Activated B cell treated with CpG ODN at 0.5 μM for 24 hours (primary cell): ENCODE results near the gene C19orf44. TPM values are rescaled to one million over a fixed set of nuclear protein-coding genes. Genes with fewer than 3 reads are reported as not detected.

Experiments
- ATAC-seq: fragments of 200-7000 bp; cut with Tn5 transposase; one replicate; pipeline ENCODE4 v1.10.0; 2021; ENCODE audit warnings: low read depth, mild to moderate bottlenecking, moderate library complexity
- CTCF ChIA-PET: fragments of 350-600 bp; sonication (Branson Sonifier 250); formaldehyde crosslinking; loops from one replicate; lab custom pipeline; 2021; ENCODE audit warnings: antibody characterized with exemption; lab: Charles Lee
- POLR2A ChIA-PET: fragments of 350-600 bp; sonication (Branson Sonifier 250); formaldehyde crosslinking; loops from one replicate; lab custom pipeline; 2021; ENCODE audit warnings: antibody characterized with exemption; lab: Charles Lee
- DNase-seq: peaks from one replicate; pipeline ENCODE4 v3.0.0; 2022
- H3K27ac Mint-ChIP-seq: one replicate; pipeline ENCODE4 v1.8.0; 2020; ENCODE audit warnings: mixed read lengths
- H3K27me3 Mint-ChIP-seq: one replicate; pipeline ENCODE4 v1.8.0; 2021; ENCODE audit warnings: mixed read lengths
- H3K36me3 Mint-ChIP-seq: one replicate; pipeline ENCODE4 v1.8.0; 2021; ENCODE audit warnings: low read depth, mixed read lengths
- H3K4me1 Mint-ChIP-seq: one replicate; pipeline ENCODE4 v1.8.0; 2021; ENCODE audit warnings: mixed read lengths
- H3K4me3 Mint-ChIP-seq: one replicate; pipeline ENCODE4 v1.8.0; 2020; ENCODE audit warnings: mild to moderate bottlenecking, mixed read lengths
- H3K9me3 Mint-ChIP-seq: one replicate; pipeline ENCODE4 v1.8.0; 2020; ENCODE audit warnings: mixed read lengths
- intact Hi-C: fragments of 100-400 bp; cut with micrococcal nuclease; formaldehyde crosslinking; loops from one replicate; pipeline ENCODE4 v1.15.1; 2024
- total RNA-seq: library from RNA; stranded (reverse); gene quantifications from 2 replicates; pipeline ENCODE4 v1.2.3, GENCODE V29; 2022
- TF ChIP-seq, protein P1 (sequence below): fragments of 200-600 bp; IDR thresholded peaks from one replicate; pipeline ENCODE4 v1.8.0; 2022; ENCODE audit warnings: antibody characterized with exemption, mild to moderate bottlenecking

The C19orf44 gene
- total RNA-seq, 1 donor from 2014 or later = 7.1 TPM

DNA sequence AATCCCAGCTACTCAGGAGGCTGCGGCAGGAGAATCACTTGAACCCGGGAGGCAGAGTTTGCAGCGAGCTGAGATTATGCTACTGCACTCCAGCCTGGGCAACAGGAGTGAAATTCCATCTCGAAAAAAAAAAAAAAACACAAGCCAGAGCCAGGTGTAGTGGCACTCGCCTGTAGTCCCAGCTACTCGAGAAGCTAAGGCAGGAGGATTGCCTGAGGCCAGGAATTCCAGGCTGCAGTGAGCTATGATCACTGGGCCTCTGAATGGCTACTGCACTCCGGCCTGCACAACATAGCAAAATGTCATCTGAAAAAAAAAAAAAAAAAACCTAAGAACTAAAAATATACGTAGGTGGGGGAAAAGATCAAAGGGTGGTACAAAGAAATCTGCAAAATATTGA, 43.9 kb upstream of the C19orf44 start:
- intact Hi-C loops = no loop called here
- POLR2A ChIA-PET = interaction anchor here (0.6 to 0.9 kb wide), 3 partner anchors 13 to 937 kb away, joined by 3 to 4 read pairs (median 4); no protein-coding TSS in a partner anchor

DNA sequence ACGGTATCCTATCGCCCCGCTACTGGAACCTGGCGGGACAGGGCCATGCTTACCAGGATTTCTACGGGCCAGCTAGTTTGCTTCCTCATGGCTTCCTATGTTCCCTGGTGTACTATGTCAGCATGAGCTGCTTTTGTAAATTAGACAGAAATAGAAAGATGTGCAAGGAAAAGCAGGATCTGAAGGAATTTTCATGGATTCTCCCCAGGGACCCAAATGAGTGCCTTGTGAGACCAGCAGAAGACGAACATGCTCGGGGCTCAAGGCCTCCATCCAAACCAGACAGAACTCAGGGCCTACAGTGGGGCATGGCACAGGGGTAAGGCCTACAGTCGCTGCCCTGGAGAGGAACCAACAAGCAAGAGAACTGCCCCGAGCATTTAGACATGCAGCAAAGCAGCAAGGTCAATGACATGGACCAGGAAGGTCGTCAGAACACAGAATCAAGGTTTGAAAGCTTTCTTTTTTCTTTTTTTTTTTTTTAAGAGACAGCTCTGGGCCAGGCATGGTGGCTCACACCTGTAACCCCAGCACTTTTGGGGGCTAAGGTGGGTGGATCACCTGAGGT, 41.8 kb upstream of the C19orf44 start:
- Mint-ChIP-seq H3K27me3 (no peaks in the 10 kb centered on the region), H3K36me3 (peaks cover 9% of the 10 kb centered on the region), H3K4me3 (no peak overlapping the region), H3K27ac (peak overlapping the region; percentile 1), H3K9me3 (peaks cover 2% of the 10 kb centered on the region), H3K4me1 (peaks cover 67% of the 10 kb centered on the region)
- TF ChIP-seq, protein P1, sequence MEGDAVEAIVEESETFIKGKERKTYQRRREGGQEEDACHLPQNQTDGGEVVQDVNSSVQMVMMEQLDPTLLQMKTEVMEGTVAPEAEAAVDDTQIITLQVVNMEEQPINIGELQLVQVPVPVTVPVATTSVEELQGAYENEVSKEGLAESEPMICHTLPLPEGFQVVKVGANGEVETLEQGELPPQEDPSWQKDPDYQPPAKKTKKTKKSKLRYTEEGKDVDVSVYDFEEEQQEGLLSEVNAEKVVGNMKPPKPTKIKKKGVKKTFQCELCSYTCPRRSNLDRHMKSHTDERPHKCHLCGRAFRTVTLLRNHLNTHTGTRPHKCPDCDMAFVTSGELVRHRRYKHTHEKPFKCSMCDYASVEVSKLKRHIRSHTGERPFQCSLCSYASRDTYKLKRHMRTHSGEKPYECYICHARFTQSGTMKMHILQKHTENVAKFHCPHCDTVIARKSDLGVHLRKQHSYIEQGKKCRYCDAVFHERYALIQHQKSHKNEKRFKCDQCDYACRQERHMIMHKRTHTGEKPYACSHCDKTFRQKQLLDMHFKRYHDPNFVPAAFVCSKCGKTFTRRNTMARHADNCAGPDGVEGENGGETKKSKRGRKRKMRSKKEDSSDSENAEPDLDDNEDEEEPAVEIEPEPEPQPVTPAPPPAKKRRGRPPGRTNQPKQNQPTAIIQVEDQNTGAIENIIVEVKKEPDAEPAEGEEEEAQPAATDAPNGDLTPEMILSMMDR = no peak
- ChIA-PET CTCF (interaction anchor here (0.6 kb wide), 1 partner anchor 371 kb away, joined by 3 read pairs; no protein-coding TSS in a partner anchor), POLR2A (interaction anchor here (0.7 to 1.5 kb wide), 3 partner anchors 10 to 130 kb away, joined by 3 to 4 read pairs (median 3); no protein-coding TSS in a partner anchor)
- no peak for ATAC-seq
- intact Hi-C loops = no loop called here
- no peak for DNase-seq

More for the DNA sequence above, 43.9 kb upstream of the C19orf44 start:
- H3K27ac Mint-ChIP-seq = no peak overlapping the region
- H3K27me3 Mint-ChIP-seq = no peaks in the 10 kb centered on the region
- DNase-seq (no peak), ATAC-seq (no peak)
- no peak overlapping the region for H3K4me3 Mint-ChIP-seq
- peaks cover 67% of the 10 kb centered on the region for H3K4me1 Mint-ChIP-seq
- H3K36me3 Mint-ChIP-seq = peaks cover 17% of the 10 kb centered on the region
- CTCF ChIA-PET = interaction anchor here (0.7 kb wide), 1 partner anchor 39 kb away, joined by 4 read pairs; no protein-coding TSS in a partner anchor
- peaks cover 5% of the 10 kb centered on the region for H3K9me3 Mint-ChIP-seq
- TF ChIP-seq, protein P1 = no peak

DNA sequence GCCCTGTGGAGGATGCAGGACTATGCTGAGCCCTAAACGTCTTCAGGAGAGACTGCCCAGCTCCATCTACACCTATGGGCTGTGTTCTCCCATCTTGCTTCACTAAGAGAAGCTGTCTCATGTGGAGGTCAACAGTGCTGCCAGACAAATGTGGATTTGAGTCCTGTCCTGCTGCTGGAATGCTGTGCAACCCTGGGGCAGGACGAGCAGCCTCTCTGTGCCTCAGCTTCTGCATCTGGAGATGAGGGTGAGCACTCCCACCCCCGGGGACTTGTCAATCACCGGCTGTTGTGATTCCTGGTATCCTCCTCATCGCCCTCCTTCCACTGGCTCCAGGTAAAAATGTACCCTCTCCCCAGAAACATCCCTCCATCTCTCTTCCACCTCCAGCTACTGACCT, 40.7 kb upstream of the C19orf44 start:
- ATAC-seq (no peak), DNase-seq (no peak)
- H3K27ac Mint-ChIP-seq = peak overlapping the region; percentile 31
- no peaks in the 10 kb centered on the region for H3K9me3 Mint-ChIP-seq
- H3K4me1 Mint-ChIP-seq = peaks cover 66% of the 10 kb centered on the region
- TF ChIP-seq, protein P1 = no peak
- H3K27me3 Mint-ChIP-seq = no peaks in the 10 kb centered on the region
- POLR2A ChIA-PET = interaction anchor here (0.5 kb wide), 1 partner anchor 126 kb away, joined by 3 read pairs; no protein-coding TSS in a partner anchor
- peaks cover 4% of the 10 kb centered on the region for H3K36me3 Mint-ChIP-seq
- H3K4me3 Mint-ChIP-seq = no peak overlapping the region
- CTCF ChIA-PET = interaction anchor here (1.0 kb wide), 1 partner anchor 39 kb away, joined by 3 read pairs; no protein-coding TSS in a partner anchor
- intact Hi-C loops = no loop called here

DNA sequence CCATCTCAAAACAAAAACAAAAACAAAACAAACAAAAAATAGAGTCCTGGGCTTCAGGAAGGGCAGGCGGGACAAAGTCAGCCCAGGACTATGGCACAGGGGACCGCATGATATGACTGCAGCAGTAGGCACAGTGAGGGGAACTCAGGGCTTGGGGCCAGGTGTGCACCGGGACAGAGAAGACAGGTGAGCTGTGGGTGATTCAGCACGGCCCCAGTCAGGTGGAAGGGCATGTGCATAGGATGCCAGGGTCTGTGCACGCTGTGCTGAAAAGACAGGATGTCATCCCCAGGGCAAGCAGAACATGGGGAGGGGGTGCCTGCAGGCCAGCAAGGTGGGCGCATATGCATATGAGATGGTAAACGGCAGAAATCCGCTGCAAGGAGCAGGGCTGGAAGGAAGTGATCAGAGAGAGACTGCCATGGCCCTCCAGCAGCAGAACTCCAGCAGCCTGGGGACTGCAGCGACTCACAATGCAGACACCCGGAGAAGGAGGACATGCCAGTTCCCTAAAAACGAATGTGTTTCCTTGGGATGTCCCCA, 39.5 kb upstream of the C19orf44 start:
- no peak for DNase-seq
- H3K27me3 Mint-ChIP-seq = no peaks in the 10 kb centered on the region
- H3K27ac Mint-ChIP-seq = peak overlapping the region; percentile 65
- peaks cover 62% of the 10 kb centered on the region for H3K4me1 Mint-ChIP-seq
- intact Hi-C loops = no loop called here
- POLR2A ChIA-PET = interaction anchor here (0.6 to 1.8 kb wide), 5 partner anchors 8 to 378 kb away, joined by 3 to 4 read pairs (median 3); no protein-coding TSS in a partner anchor
- CTCF ChIA-PET = no interaction called here
- H3K9me3 Mint-ChIP-seq = no peaks in the 10 kb centered on the region
- TF ChIP-seq, protein P1 = no peak
- peak overlapping the region; percentile 66 for H3K4me3 Mint-ChIP-seq
- H3K36me3 Mint-ChIP-seq = peaks cover 8% of the 10 kb centered on the region
- peak; percentile 34 for ATAC-seq
